PC-9 (cell line): Measurements from ENCODE around the gene JAML. TPM values are rescaled to one million over a fixed set of nuclear protein-coding genes. Genes with fewer than 3 reads are reported as not detected.

ENCODE experiments used
- BruUV-seq: library from RNA; stranded (reverse); fragments of 400-500 nt; replicated peaks from 2 replicates; lab custom pipeline; 2021; lab: Mats Ljungman, UMichigan
- CTCF ChIA-PET: fragments of 300-600 bp; sonication (Branson Sonifier 250); formaldehyde crosslinking; loops from one replicate; lab custom pipeline; 2022; ENCODE audit warnings: antibody characterized with exemption; lab: Charles Lee
- POLR2A ChIA-PET: fragments of 300-600 bp; sonication (Branson Sonifier 250); formaldehyde crosslinking; loops from one replicate; lab custom pipeline; 2022; ENCODE audit warnings: antibody characterized with exemption; ENCODE audit not compliant: unreplicated experiment; lab: Charles Lee
- DNase-seq, 2 experiments: peaks; one replicate each; pipeline versions ENCODE4 v3.0.0 to v3.0.0-alpha.2; 2015 to 2022; ENCODE audit warnings: mixed read lengths in 1 of 2
- H2AFZ ChIP-seq: fragments of 200-600 bp; sonication (generic); 2 replicates; pipeline ENCODE4 v1.8.1; 2017; ENCODE audit warnings: antibody characterized with exemption
- H3F3A ChIP-seq: fragments of 200-600 bp; sonication (generic); 2 replicates; pipeline ENCODE4 v1.8.1; 2017; ENCODE audit warnings: antibody characterized with exemption, mild to moderate bottlenecking, low read depth; ENCODE audit not compliant: insufficient read depth
- H3K27ac ChIP-seq: fragments of 200-600 bp; sonication (generic); 2 replicates; pipeline ENCODE4 v1.6.1; 2016; ENCODE audit warnings: mixed run types
- H3K27me3 ChIP-seq: fragments of 200-600 bp; sonication (generic); 2 replicates; pipeline ENCODE4 v1.6.1; 2016; ENCODE audit warnings: low read depth, mixed run types; ENCODE audit not compliant: insufficient read depth
- H3K36me3 ChIP-seq: fragments of 200-600 bp; sonication (generic); 2 replicates; pipeline ENCODE4 v1.6.1; 2016; ENCODE audit warnings: low read depth, mixed run types
- H3K4me1 ChIP-seq: fragments of 200-600 bp; sonication (generic); replicated peaks from 2 replicates; pipeline ENCODE4 v1.6.1; 2016; ENCODE audit warnings: mixed run types; ENCODE audit not compliant: insufficient read depth
- H3K4me2 ChIP-seq: fragments of 200-600 bp; sonication (generic); 2 replicates; pipeline ENCODE4 v1.6.1; 2017; ENCODE audit warnings: mixed run types
- H3K4me3 ChIP-seq: fragments of 200-600 bp; sonication (generic); 2 replicates; pipeline ENCODE4 v1.6.1; 2016; ENCODE audit warnings: mixed run types
- H3K79me2 ChIP-seq: fragments of 200-600 bp; sonication (generic); 2 replicates; pipeline ENCODE4 v1.6.1; 2017; ENCODE audit warnings: low read depth, mixed run types
- H3K9me2 ChIP-seq: fragments of 200-600 bp; sonication (generic); 2 replicates; pipeline ENCODE4 v1.8.1; 2017; ENCODE audit warnings: mild to moderate bottlenecking; ENCODE audit not compliant: insufficient read depth
- H3K9me3 ChIP-seq: fragments of 200-600 bp; sonication (generic); 2 replicates; pipeline ENCODE4 v1.8.1; 2016; ENCODE audit warnings: low read depth; ENCODE audit not compliant: insufficient read depth
- H4K20me1 ChIP-seq: fragments of 200-600 bp; sonication (generic); 2 replicates; pipeline ENCODE4 v1.8.1; 2017; ENCODE audit not compliant: insufficient read depth
- EZH2 ChIP-seq: fragments of 200-600 bp; sonication (generic); IDR thresholded peaks from 2 replicates; pipeline ENCODE4 v1.8.0; 2017; ENCODE audit warnings: antibody characterized with exemption, low read depth
- intact Hi-C: fragments of 100-400 bp; cut with micrococcal nuclease; formaldehyde crosslinking; loops from one replicate; pipeline ENCODE4 v1.10.0; 2022; ENCODE audit not compliant: unreplicated experiment
- total RNA-seq: library from RNA; stranded (reverse); gene quantifications from 2 replicates; pipeline ENCODE4 v1.2.3, GENCODE V29; 2021
- TF ChIP-seq, protein P1 (sequence below): fragments of 200-600 bp; sonication (generic); conservative IDR thresholded peaks from 2 replicates; pipeline ENCODE4 v1.6.1; 2017; ENCODE audit warnings: mixed run types, antibody characterized with exemption, mild to moderate bottlenecking, moderate library complexity

The JAML gene
- total RNA-seq, 1 experiment from 2014 or later, result not detected

DNA sequence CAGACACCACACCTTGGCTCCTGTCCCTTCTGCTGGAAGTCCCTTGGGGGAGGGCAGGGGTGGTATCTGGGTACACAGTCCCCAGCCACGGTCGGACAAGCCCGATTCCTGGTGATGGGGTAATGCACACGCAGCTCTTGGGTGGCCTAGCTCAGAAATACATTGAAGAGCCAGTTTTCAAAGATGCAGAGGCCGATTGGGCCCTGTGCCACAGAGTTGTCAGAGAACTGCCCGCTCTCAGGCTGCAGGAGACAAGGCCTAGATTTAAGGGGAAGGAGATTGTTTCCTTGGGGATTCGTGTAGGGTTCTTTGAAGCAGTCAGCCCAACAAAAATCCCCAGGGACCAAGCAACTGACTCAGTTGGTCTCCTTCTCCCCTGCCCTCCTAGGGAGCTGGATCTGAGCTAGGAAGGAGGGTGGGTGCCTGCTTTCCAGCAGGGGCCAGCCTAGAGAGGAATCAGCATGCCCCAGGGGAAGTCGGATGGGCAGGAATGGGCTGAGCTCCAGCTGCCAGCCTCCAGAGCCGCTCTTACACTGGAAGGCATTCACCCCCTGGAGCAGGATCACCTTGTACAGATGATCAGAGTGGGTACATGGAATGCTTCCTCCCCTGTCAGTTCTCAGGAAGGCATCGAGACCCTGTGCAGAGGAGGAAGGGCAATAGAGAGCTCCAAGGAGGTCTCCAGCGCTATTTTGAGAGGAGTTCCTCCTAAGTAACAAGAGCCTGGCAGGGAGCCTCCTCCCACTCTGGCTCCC lies 68.9 kb downstream of the JAML start:
- H3K9me3 ChIP-seq, result no peaks in the 10 kb centered on the region
- H3K36me3 ChIP-seq, result no peaks in the 10 kb centered on the region
- 0 out of 2 replicates have a peak overlapping the region, but pooled peaks have one; percentile 30 for H3K4me2 ChIP-seq
- H3K9me2 ChIP-seq, result no peaks in the 10 kb centered on the region
- POLR2A ChIA-PET, result no interaction called here
- no peaks in the 10 kb centered on the region for H4K20me1 ChIP-seq
- TF ChIP-seq EZH2, result no peak
- TF ChIP-seq, protein P1, sequence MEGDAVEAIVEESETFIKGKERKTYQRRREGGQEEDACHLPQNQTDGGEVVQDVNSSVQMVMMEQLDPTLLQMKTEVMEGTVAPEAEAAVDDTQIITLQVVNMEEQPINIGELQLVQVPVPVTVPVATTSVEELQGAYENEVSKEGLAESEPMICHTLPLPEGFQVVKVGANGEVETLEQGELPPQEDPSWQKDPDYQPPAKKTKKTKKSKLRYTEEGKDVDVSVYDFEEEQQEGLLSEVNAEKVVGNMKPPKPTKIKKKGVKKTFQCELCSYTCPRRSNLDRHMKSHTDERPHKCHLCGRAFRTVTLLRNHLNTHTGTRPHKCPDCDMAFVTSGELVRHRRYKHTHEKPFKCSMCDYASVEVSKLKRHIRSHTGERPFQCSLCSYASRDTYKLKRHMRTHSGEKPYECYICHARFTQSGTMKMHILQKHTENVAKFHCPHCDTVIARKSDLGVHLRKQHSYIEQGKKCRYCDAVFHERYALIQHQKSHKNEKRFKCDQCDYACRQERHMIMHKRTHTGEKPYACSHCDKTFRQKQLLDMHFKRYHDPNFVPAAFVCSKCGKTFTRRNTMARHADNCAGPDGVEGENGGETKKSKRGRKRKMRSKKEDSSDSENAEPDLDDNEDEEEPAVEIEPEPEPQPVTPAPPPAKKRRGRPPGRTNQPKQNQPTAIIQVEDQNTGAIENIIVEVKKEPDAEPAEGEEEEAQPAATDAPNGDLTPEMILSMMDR, result no peak
- intact Hi-C loops, result no loop called here
- H3F3A ChIP-seq, result peaks cover 5% of the 10 kb centered on the region; the same call in 1 of the 2 replicates
- DNase-seq, result no peak
- H3K27me3 ChIP-seq, result peaks cover 95% of the 10 kb centered on the region
- no peaks in the 10 kb centered on the region for H3K79me2 ChIP-seq
- CTCF ChIA-PET, result interaction anchor here (0.8 kb wide), 1 partner anchor 16 kb away, joined by 4 read pairs; no protein-coding TSS in a partner anchor
- BruUV-seq, result no TSS peak
- H3K4me3 ChIP-seq, result no peak overlapping the region
- no peak overlapping the region for H3K27ac ChIP-seq
- no peak overlapping the region for H2AFZ ChIP-seq
- no peaks in the 10 kb centered on the region; the same call in 1 of the 2 replicates for H3K4me1 ChIP-seq

DNA sequence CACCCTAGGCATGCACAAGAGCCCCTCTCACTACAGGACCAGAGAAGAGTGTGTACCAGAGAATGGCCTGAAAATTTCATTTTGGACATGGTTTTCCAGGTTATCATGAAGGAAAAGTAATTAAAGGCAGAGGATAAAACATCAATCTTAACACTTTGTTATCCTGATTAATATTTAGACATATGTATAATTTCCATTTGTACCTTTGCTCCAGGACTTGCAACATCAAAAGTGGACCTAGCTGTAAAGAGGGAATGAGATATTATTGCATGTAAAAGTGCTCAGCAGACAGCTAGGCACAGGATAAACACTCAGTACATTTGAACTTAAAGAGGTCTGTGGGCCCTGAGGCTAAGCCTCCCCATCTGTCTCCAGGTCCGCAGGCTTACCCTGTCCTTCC lies 70.2 kb downstream of the JAML start:
- DNase-seq, result no peak
- Histone ChIP-seq H3F3A (peaks cover 5% of the 10 kb centered on the region; the same call in 1 of the 2 replicates), H3K79me2 (no peaks in the 10 kb centered on the region), H3K27me3 (peaks cover 95% of the 10 kb centered on the region), H3K9me2 (no peaks in the 10 kb centered on the region), H3K4me2 (no peak overlapping the region), H3K27ac (no peak overlapping the region), H2AFZ (no peak overlapping the region), H3K4me1 (no peaks in the 10 kb centered on the region; the same call in 1 of the 2 replicates), H3K9me3 (no peaks in the 10 kb centered on the region), H4K20me1 (no peaks in the 10 kb centered on the region), H3K4me3 (no peak overlapping the region), H3K36me3 (no peaks in the 10 kb centered on the region)
- intact Hi-C loops, result no loop called here
- CTCF ChIA-PET, result no interaction called here
- BruUV-seq, result no TSS peak
- POLR2A ChIA-PET, result no interaction called here
- no peak for TF ChIP-seq EZH2
- TF ChIP-seq, protein P1, result no peak

DNA sequence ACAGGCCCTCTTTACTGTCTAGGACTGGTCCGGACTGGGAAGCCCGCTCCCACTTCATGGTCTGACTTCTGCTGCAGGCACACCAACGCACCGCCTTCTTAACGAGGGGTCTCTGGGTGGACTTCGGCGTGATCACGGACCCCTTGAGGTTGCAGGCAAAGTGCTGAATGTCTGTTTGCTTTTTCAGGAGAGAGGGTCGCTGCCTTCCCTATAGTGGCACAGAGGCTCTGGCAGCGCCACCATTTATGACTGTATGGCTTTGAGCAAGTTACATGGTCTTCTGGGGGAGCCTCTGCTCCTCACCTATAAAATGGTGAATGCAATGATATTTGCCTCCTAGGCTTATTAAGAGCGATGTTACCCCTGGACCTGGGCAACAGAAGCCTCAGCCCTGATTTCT lies 70.8 kb downstream of the JAML start:
- no peak for DNase-seq
- no TSS peak for BruUV-seq
- Histone ChIP-seq H3K4me3 (no peak overlapping the region), H3F3A (peaks cover 5% of the 10 kb centered on the region; the same call in 1 of the 2 replicates), H3K27ac (no peak overlapping the region), H3K79me2 (no peaks in the 10 kb centered on the region), H3K9me3 (no peaks in the 10 kb centered on the region), H3K27me3 (peaks cover 91% of the 10 kb centered on the region), H3K4me2 (no peak overlapping the region), H2AFZ (no peak overlapping the region), H3K9me2 (no peaks in the 10 kb centered on the region), H3K36me3 (no peaks in the 10 kb centered on the region), H3K4me1 (no peaks in the 10 kb centered on the region; the same call in 1 of the 2 replicates), H4K20me1 (no peaks in the 10 kb centered on the region)
- ChIA-PET POLR2A (no interaction called here), CTCF (no interaction called here)
- intact Hi-C loops, result no loop called here
- no peak for TF ChIP-seq EZH2
- TF ChIP-seq, protein P1, result no peak
